ENCODE data around the gene ZNF888. TPM values are rescaled to one million over a fixed set of nuclear protein-coding genes. Genes with fewer than 3 reads are reported as not detected.
A peak's percentile ranks its signal among the peaks of the same experiment; 100 is the strongest.
"Not testable (repeated sequence)": the region's sequence is repeated elsewhere in the genome, so short reads cannot be mapped to it uniquely, and the experiment has no call there.

ZNF888 gene
- total RNA-seq, 1 donor from 2014 or later: 7.8 TPM

- DNase-seq: not testable (repeated sequence)
Observed at GRCh38 chr19:52941523-52941922, 18.3 kb upstream of the ZNF888 start.

- DNase-seq: not testable (repeated sequence)
Observed at GRCh38 chr19:52940905-52941304, 17.7 kb upstream of the ZNF888 start.

GRCh38 chr19:52938761-52939160 lies 15.5 kb upstream of the ZNF888 start:
- DNase-seq: no peak

GRCh38 chr19:52936954-52937325 lies 13.7 kb upstream of the ZNF888 start:
- DNase-seq: no peak

- peak; percentile 43 for DNase-seq
Observed at GRCh38 chr19:52936151-52936953, 13.1 kb upstream of the ZNF888 start.

GRCh38 chr19:52935434-52935833 lies 12.2 kb upstream of the ZNF888 start:
- DNase-seq: no peak

- not testable (repeated sequence) for DNase-seq
Observed at GRCh38 chr19:52924641-52925040, 1.4 kb upstream of the ZNF888 start.

- peak; percentile 59 for DNase-seq
Observed at GRCh38 chr19:52923778-52924593, 758 bp upstream of the ZNF888 start.

- no peak for DNase-seq
Observed at GRCh38 chr19:52917531-52917930, 5.7 kb downstream of the ZNF888 start.

GRCh38 chr19:52910648-52911047 lies 12.6 kb downstream of the ZNF888 start:
- no peak for DNase-seq

GRCh38 chr19:52904052-52904780 lies 19.0 kb downstream of the ZNF888 start:
- not testable (repeated sequence) for DNase-seq

GRCh38 chr19:52901842-52902241 lies 21.4 kb downstream of the ZNF888 start:
- no peak for DNase-seq

GRCh38 chr19:52898596-52898995 lies 24.6 kb downstream of the ZNF888 start:
- DNase-seq: not testable (repeated sequence)

GRCh38 chr19:52898101-52898500 lies 25.1 kb downstream of the ZNF888 start:
- DNase-seq: peak; percentile 2

GRCh38 chr19:52897138-52897935 lies 25.9 kb downstream of the ZNF888 start, which contains the start of gene ZNF320:
Gene ZNF320 (minus strand): TSS chr19:52897635. CDS start chr19:52890255, 7,380 bp downstream.
- DNase-seq: peak; percentile 97

GRCh38 chr19:52896431-52897137 lies 26.6 kb downstream of the ZNF888 start:
- DNase-seq: peak; percentile 53

GRCh38 chr19:52891336-52891735 lies 31.9 kb downstream of the ZNF888 start:
- no peak for DNase-seq

GRCh38 chr19:52889931-52890330 lies 33.3 kb downstream of the ZNF888 start:
- DNase-seq: no peak

GRCh38 chr19:52889076-52889475 lies 34.2 kb downstream of the ZNF888 start:
- DNase-seq: no peak

- DNase-seq: no peak
Observed at GRCh38 chr19:52880895-52881389, 42.3 kb downstream of the ZNF888 start.

- not testable (repeated sequence) for DNase-seq
Observed at GRCh38 chr19:52872996-52873395, 50.2 kb downstream of the ZNF888 start.

Measured in dermis blood vessel endothelial cell (primary cell).